ENCODE measurements around the gene GRIK4. TPM values are rescaled to one million over a fixed set of nuclear protein-coding genes. Genes with fewer than 3 reads are reported as not detected.

GRIK4 gene
- total RNA-seq, 1 donor from 2014 or later: 0.89 TPM

DNA sequence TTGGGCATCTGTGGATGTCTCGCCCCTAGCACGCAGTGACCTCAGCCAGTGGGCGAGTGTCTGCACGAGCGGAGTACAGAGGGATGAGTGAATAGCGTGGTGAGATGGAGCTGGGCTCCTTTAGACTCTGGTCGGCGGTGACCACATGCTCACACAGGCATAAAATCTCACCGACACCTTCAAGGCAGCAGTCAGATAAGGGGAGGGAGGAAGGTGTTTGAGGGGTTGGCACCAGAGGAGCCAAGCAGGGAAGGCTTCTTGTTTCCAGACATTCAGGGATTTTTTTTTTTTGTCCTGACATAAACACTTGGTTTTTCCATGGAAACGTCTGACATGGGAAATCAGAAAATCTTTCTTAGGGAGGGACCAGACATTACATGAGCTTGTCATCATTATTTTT lies 35.8 kb downstream of the GRIK4 start:
- Mint-ChIP-seq H3K9me3 (no peaks in the 10 kb centered on the region), H3K36me3 (ENCODE audit: low read depth) (no peaks in the 10 kb centered on the region), H3K4me1 (peaks cover 13% of the 10 kb centered on the region), H3K27ac (ENCODE audit: unreplicated experiment) (no peak overlapping the region), H3K4me3 (no peak overlapping the region), H3K27me3 (ENCODE audit: low read depth) (peaks cover 5% of the 10 kb centered on the region)
- TF ChIP-seq, protein P1, sequence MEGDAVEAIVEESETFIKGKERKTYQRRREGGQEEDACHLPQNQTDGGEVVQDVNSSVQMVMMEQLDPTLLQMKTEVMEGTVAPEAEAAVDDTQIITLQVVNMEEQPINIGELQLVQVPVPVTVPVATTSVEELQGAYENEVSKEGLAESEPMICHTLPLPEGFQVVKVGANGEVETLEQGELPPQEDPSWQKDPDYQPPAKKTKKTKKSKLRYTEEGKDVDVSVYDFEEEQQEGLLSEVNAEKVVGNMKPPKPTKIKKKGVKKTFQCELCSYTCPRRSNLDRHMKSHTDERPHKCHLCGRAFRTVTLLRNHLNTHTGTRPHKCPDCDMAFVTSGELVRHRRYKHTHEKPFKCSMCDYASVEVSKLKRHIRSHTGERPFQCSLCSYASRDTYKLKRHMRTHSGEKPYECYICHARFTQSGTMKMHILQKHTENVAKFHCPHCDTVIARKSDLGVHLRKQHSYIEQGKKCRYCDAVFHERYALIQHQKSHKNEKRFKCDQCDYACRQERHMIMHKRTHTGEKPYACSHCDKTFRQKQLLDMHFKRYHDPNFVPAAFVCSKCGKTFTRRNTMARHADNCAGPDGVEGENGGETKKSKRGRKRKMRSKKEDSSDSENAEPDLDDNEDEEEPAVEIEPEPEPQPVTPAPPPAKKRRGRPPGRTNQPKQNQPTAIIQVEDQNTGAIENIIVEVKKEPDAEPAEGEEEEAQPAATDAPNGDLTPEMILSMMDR (conservative IDR thresholded peaks at IDR 0.05): no peak
- no peak for DNase-seq (ENCODE audit: low read depth, low spot score)

- no peaks in the 10 kb centered on the region for H3K36me3 Mint-ChIP-seq (ENCODE audit: low read depth)
- no peaks in the 10 kb centered on the region for H3K9me3 Mint-ChIP-seq
- H3K4me3 Mint-ChIP-seq: no peak overlapping the region
- H3K27ac Mint-ChIP-seq (ENCODE audit: unreplicated experiment): no peak overlapping the region
- DNase-seq (ENCODE audit: low read depth, low spot score): no peak
- TF ChIP-seq, protein P1 (conservative IDR thresholded peaks at IDR 0.05): no peak
- peaks cover 15% of the 10 kb centered on the region for H3K4me1 Mint-ChIP-seq
- H3K27me3 Mint-ChIP-seq (ENCODE audit: low read depth): peaks cover 7% of the 10 kb centered on the region
Measured at GRCh38 chr11:120547811-120548681, 36.5 kb downstream of the GRIK4 start.

- peaks cover 19% of the 10 kb centered on the region for H3K4me1 Mint-ChIP-seq
- H3K4me3 Mint-ChIP-seq: no peak overlapping the region
- DNase-seq (ENCODE audit: low read depth, low spot score): no peak
- H3K9me3 Mint-ChIP-seq: no peaks in the 10 kb centered on the region
- TF ChIP-seq, protein P1 (conservative IDR thresholded peaks at IDR 0.05): no peak
- H3K27ac Mint-ChIP-seq (ENCODE audit: unreplicated experiment): no peak overlapping the region
- H3K27me3 Mint-ChIP-seq (ENCODE audit: low read depth): peaks cover 14% of the 10 kb centered on the region
- no peaks in the 10 kb centered on the region for H3K36me3 Mint-ChIP-seq (ENCODE audit: low read depth)
Measured at GRCh38 chr11:120548682-120549209, 37.2 kb downstream of the GRIK4 start.

GRCh38 chr11:120549346-120549745 lies 37.8 kb downstream of the GRIK4 start:
- peaks cover 14% of the 10 kb centered on the region for H3K27me3 Mint-ChIP-seq (ENCODE audit: low read depth)
- H3K9me3 Mint-ChIP-seq: no peaks in the 10 kb centered on the region
- H3K4me1 Mint-ChIP-seq: peaks cover 19% of the 10 kb centered on the region
- no peaks in the 10 kb centered on the region for H3K36me3 Mint-ChIP-seq (ENCODE audit: low read depth)
- DNase-seq (ENCODE audit: low read depth, low spot score): no peak
- TF ChIP-seq, protein P1 (conservative IDR thresholded peaks at IDR 0.05): no peak
- H3K4me3 Mint-ChIP-seq: no peak overlapping the region
- H3K27ac Mint-ChIP-seq (ENCODE audit: unreplicated experiment): no peak overlapping the region

GRCh38 chr11:120550007-120550406 lies 38.5 kb downstream of the GRIK4 start:
- H3K9me3 Mint-ChIP-seq: no peaks in the 10 kb centered on the region
- H3K27ac Mint-ChIP-seq (ENCODE audit: unreplicated experiment): no peak overlapping the region
- TF ChIP-seq, protein P1 (conservative IDR thresholded peaks at IDR 0.05): no peak
- no peak overlapping the region for H3K4me3 Mint-ChIP-seq
- DNase-seq (ENCODE audit: low read depth, low spot score): no peak
- H3K27me3 Mint-ChIP-seq (ENCODE audit: low read depth): peaks cover 16% of the 10 kb centered on the region
- H3K4me1 Mint-ChIP-seq: peaks cover 22% of the 10 kb centered on the region
- H3K36me3 Mint-ChIP-seq (ENCODE audit: low read depth): no peaks in the 10 kb centered on the region
